K562 (cell line): ENCODE measurements around the gene MLX. TPM values are rescaled to one million over a fixed set of nuclear protein-coding genes. Genes with fewer than 3 reads are reported as not detected.

Experiments used
- ELF2 ChIP-seq: fragments of 250-450 bp; sonication (Bioruptor Pico); IDR thresholded peaks from 2 replicates; pipeline ENCODE4 v1.5.0; 2021; ENCODE audit warnings: mild to moderate bottlenecking
- KDM4B ChIP-seq, 2 experiments: fragments of 450-650 bp in 1 of 2; sonication (generic) in 1 of 2; IDR thresholded peaks; 2 replicates each; pipeline ENCODE4 v1.6.1; 2016 to 2017; ENCODE audit warnings: borderline replicate concordance in 2 of 2, antibody characterized with exemption in 1 of 2, low read depth in 1 of 2, mild to moderate bottlenecking in 1 of 2
- ZNF146 ChIP-seq: IDR thresholded peaks from one replicate; pipeline ENCODE4 v1.6.1; 2018; ENCODE audit warnings: missing compliant biosample characterization; ENCODE audit not compliant: unreplicated experiment
- polyA plus RNA-seq, 8 experiments: library from polyadenylated mRNA; depleted of rRNA in 4 of 8; stranded (reverse) in 5 of 8; unstranded in 3 of 8; fragments of >200 nt; fragmentation: Nextera tagmentation in 2 of 8; fragmentation: Illumina TruSeq in 1 of 8; extraction: Ambion mirVana in 2 of 8; extraction: Trizol in 1 of 8; gene quantifications; 2 replicates each; pipeline versions ENCODE4 v1.2.1 to v1.2.3, GENCODE V29; 2011 to 2014; ENCODE audit warnings: inconsistent platforms in 1 of 8, missing spikeins in 1 of 8
- total RNA-seq, 7 experiments: library from RNA; depleted of rRNA in 6 of 7; stranded (reverse); fragments of >200 nt in 6 of 7; fragmentation: Illumina TruSeq in 2 of 7; extraction: Trizol in 2 of 7; gene quantifications; 2 replicates each; pipeline versions ENCODE4 v1.2.1 to v1.2.3, GENCODE V29; 2011 to 2021; ENCODE audit warnings: low replicate concordance in 1 of 7
- TF ChIP-seq, protein P1 (sequence below): fragments of 450-650 bp; IDR thresholded peaks from 2 replicates; pipeline ENCODE4 v1.6.1; 2016; ENCODE audit warnings: mild to moderate bottlenecking
- TF ChIP-seq, protein P2 (sequence below): fragments of 250-450 bp; sonication (Bioruptor Pico); IDR thresholded peaks from 2 replicates; pipeline ENCODE4 v1.4.0; 2020
- TF ChIP-seq, protein P3 (sequence below): fragments of 250-450 bp; sonication (Bioruptor Pico); IDR thresholded peaks from 2 replicates; pipeline ENCODE4 v1.5.0; 2020; ENCODE audit warnings: mild to moderate bottlenecking
- TF ChIP-seq, protein P4 (sequence below): fragments of 450-650 bp; IDR thresholded peaks from 2 replicates; pipeline ENCODE4 v1.6.1; 2016; ENCODE audit warnings: low read depth

MLX gene
- total and polyA plus RNA-seq, 9 of the 15 experiments (the other 6 are each of a cell fraction or from before 2014, with no cell fraction given): 42.9 to 100 (median 58.9) TPM

DNA sequence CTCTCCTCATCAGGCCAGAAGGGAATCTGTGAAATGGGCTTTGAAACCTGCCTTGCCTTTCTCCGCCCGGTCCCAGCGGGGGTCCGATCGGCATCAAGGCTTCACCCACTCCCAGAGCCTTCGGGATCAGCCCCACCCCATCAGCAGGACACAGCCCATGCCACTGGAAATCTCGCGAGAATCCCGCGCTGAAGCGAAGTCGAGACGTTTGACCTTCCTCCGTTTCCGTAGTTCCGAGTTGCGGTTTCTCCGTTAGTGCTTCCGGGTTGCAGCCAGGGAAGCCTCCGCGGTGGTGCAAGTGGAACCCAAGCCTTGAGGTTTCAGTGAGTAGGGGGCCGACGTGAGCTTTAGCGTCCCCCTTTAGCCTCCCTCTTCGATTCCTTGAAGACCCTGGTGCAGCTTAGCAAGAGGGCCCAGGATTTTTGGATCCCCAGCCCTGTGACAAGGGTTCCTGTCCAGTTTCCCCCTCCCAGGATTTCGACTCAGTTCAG, 5.0 kb upstream of the MLX start, which contains the start of gene COASY (continued):
- TF ChIP-seq, protein P1, sequence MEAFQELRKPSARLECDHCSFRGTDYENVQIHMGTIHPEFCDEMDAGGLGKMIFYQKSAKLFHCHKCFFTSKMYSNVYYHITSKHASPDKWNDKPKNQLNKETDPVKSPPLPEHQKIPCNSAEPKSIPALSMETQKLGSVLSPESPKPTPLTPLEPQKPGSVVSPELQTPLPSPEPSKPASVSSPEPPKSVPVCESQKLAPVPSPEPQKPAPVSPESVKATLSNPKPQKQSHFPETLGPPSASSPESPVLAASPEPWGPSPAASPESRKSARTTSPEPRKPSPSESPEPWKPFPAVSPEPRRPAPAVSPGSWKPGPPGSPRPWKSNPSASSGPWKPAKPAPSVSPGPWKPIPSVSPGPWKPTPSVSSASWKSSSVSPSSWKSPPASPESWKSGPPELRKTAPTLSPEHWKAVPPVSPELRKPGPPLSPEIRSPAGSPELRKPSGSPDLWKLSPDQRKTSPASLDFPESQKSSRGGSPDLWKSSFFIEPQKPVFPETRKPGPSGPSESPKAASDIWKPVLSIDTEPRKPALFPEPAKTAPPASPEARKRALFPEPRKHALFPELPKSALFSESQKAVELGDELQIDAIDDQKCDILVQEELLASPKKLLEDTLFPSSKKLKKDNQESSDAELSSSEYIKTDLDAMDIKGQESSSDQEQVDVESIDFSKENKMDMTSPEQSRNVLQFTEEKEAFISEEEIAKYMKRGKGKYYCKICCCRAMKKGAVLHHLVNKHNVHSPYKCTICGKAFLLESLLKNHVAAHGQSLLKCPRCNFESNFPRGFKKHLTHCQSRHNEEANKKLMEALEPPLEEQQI: no peak
- TF ChIP-seq, protein P2, sequence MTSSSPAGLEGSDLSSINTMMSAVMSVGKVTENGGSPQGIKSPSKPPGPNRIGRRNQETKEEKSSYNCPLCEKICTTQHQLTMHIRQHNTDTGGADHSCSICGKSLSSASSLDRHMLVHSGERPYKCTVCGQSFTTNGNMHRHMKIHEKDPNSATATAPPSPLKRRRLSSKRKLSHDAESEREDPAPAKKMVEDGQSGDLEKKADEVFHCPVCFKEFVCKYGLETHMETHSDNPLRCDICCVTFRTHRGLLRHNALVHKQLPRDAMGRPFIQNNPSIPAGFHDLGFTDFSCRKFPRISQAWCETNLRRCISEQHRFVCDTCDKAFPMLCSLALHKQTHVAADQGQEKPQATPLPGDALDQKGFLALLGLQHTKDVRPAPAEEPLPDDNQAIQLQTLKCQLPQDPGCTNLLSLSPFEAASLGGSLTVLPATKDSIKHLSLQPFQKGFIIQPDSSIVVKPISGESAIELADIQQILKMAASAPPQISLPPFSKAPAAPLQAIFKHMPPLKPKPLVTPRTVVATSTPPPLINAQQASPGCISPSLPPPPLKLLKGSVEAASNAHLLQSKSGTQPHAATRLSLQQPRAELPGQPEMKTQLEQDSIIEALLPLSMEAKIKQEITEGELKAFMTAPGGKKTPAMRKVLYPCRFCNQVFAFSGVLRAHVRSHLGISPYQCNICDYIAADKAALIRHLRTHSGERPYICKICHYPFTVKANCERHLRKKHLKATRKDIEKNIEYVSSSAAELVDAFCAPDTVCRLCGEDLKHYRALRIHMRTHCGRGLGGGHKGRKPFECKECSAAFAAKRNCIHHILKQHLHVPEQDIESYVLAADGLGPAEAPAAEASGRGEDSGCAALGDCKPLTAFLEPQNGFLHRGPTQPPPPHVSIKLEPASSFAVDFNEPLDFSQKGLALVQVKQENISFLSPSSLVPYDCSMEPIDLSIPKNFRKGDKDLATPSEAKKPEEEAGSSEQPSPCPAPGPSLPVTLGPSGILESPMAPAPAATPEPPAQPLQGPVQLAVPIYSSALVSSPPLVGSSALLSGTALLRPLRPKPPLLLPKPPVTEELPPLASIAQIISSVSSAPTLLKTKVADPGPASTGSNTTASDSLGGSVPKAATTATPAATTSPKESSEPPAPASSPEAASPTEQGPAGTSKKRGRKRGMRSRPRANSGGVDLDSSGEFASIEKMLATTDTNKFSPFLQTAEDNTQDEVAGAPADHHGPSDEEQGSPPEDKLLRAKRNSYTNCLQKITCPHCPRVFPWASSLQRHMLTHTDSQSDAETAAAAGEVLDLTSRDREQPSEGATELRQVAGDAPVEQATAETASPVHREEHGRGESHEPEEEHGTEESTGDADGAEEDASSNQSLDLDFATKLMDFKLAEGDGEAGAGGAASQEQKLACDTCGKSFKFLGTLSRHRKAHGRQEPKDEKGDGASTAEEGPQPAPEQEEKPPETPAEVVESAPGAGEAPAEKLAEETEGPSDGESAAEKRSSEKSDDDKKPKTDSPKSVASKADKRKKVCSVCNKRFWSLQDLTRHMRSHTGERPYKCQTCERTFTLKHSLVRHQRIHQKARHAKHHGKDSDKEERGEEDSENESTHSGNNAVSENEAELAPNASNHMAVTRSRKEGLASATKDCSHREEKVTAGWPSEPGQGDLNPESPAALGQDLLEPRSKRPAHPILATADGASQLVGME (CRISPR knock-in tag): no peak
- TF ChIP-seq ZNF146 (CRISPR knock-in tag): no peak
- peak; percentile 91 for TF ChIP-seq ELF2 (CRISPR knock-in tag)
- TF ChIP-seq, protein P3, sequence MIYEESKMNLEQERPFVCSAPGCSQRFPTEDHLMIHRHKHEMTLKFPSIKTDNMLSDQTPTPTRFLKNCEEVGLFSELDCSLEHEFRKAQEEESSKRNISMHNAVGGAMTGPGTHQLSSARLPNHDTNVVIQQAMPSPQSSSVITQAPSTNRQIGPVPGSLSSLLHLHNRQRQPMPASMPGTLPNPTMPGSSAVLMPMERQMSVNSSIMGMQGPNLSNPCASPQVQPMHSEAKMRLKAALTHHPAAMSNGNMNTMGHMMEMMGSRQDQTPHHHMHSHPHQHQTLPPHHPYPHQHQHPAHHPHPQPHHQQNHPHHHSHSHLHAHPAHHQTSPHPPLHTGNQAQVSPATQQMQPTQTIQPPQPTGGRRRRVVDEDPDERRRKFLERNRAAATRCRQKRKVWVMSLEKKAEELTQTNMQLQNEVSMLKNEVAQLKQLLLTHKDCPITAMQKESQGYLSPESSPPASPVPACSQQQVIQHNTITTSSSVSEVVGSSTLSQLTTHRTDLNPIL (CRISPR knock-in tag): no peak
- TF ChIP-seq KDM4B (IDR thresholded peaks at IDR 0.05; ENCODE audit: borderline replicate concordance in 2 of 2, low read depth in 1 of 2): peak in 1 of 2 experiments; percentile 73; a peak in 1 of 4 replicates
- TF ChIP-seq, protein P4, sequence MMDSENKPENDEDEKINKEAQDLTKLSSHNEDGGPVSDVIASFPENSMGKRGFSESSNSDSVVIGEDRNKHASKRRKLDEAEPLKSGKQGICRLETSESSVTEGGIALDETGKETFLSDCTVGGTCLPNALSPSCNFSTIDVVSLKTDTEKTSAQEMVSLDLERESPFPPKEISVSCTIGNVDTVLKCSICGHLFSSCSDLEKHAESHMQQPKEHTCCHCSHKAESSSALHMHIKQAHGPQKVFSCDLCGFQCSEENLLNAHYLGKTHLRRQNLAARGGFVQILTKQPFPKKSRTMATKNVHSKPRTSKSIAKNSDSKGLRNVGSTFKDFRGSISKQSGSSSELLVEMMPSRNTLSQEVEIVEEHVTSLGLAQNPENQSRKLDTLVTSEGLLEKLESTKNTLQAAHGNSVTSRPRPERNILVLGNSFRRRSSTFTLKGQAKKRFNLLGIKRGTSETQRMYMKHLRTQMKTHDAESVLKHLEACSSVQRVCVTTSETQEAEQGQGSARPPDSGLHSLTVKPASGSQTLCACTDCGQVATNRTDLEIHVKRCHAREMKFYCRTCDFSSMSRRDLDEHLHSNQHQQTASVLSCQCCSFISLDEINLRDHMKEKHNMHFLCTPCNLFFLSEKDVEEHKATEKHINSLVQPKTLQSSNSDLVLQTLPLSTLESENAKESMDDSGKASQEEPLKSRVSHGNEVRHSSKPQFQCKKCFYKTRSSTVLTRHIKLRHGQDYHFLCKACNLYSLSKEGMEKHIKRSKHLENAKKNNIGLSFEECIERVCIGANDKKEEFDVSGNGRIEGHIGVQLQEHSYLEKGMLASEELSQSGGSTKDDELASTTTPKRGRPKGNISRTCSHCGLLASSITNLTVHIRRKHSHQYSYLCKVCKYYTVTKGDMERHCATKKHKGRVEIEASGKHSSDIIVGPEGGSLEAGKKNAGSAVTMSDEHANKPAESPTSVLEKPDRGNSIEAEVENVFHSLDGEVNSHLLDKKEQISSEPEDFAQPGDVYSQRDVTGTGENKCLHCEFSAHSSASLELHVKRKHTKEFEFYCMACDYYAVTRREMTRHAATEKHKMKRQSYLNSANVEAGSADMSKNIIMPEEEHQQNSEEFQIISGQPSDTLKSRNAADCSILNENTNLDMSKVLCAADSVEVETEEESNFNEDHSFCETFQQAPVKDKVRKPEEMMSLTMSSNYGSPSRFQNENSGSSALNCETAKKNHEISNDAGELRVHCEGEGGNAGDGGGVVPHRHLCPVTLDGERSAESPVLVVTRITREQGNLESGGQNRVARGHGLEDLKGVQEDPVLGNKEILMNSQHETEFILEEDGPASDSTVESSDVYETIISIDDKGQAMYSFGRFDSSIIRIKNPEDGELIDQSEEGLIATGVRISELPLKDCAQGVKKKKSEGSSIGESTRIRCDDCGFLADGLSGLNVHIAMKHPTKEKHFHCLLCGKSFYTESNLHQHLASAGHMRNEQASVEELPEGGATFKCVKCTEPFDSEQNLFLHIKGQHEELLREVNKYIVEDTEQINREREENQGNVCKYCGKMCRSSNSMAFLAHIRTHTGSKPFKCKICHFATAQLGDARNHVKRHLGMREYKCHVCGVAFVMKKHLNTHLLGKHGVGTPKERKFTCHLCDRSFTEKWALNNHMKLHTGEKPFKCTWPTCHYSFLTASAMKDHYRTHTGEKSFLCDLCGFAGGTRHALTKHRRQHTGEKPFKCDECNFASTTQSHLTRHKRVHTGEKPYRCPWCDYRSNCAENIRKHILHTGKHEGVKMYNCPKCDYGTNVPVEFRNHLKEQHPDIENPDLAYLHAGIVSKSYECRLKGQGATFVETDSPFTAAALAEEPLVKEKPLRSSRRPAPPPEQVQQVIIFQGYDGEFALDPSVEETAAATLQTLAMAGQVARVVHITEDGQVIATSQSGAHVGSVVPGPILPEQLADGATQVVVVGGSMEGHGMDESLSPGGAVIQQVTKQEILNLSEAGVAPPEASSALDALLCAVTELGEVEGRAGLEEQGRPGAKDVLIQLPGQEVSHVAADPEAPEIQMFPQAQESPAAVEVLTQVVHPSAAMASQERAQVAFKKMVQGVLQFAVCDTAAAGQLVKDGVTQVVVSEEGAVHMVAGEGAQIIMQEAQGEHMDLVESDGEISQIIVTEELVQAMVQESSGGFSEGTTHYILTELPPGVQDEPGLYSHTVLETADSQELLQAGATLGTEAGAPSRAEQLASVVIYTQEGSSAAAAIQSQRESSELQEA: peak; percentile 99
